Peyer's patch (tissue), 4 donors: ENCODE measurements around the gene SPAAR.
"Not testable (repeated sequence)": the region's sequence is repeated elsewhere in the genome, so short reads cannot be mapped to it uniquely, and the experiment has no call there.

Experiments
- CTCF ChIP-seq, 6 experiments: fragments of 450-650 bp in 4 of 6; fragments of 200-600 bp in 2 of 6; sonication (generic) in 1 of 6; IDR thresholded peaks; one replicate each; pipeline ENCODE4 v1.5.1; 2017 to 2019; ENCODE audit warnings: antibody characterized with exemption in 6 of 6, mild to moderate bottlenecking in 3 of 6, moderate library complexity in 1 of 6
- POLR2A ChIP-seq, 2 donors: fragments of 450-650 bp; IDR thresholded peaks; one replicate each; pipeline ENCODE4 v1.5.1; 2017; ENCODE audit warnings: antibody characterized with exemption in 2 of 2, mild to moderate bottlenecking in 2 of 2, moderate library complexity in 2 of 2

GRCh38 chr9:35897376-35898099, 11.8 kb upstream of the SPAAR start:
- not testable (repeated sequence) for TF ChIP-seq POLR2A, CTCF (IDR thresholded peaks at IDR 0.05)
